HG02852 (cell line): ENCODE data around the gene FAM162B.
"Not testable (repeated sequence)": the region's sequence is repeated elsewhere in the genome, so short reads cannot be mapped to it uniquely, and the experiment has no call there.

ENCODE experiments used
- ATAC-seq: cut with Tn5 transposase; IDR thresholded peaks from one replicate; pipeline ENCODE4 v1.9.1; 2021; ENCODE audit warnings: mild to moderate bottlenecking, moderate library complexity; ENCODE audit not compliant: unreplicated experiment

The FAM162B gene

GRCh38 chr6:116730513-116730912, 35.0 kb downstream of the FAM162B start:
- no peak for ATAC-seq

- no peak for ATAC-seq
Measured at GRCh38 chr6:116726947-116727346, 38.6 kb downstream of the FAM162B start.

- no peak for ATAC-seq
Measured at GRCh38 chr6:116714761-116715160, 50.8 kb downstream of the FAM162B start.

GRCh38 chr6:116714296-116714695, 51.2 kb downstream of the FAM162B start:
- ATAC-seq: peak; percentile 52

GRCh38 chr6:116705917-116706316, 59.6 kb downstream of the FAM162B start:
- no peak for ATAC-seq

GRCh38 chr6:116703888-116704287, 61.6 kb downstream of the FAM162B start:
- ATAC-seq: not testable (repeated sequence)
